Measurements from ENCODE around the gene CASK. TPM values are rescaled to one million over a fixed set of nuclear protein-coding genes. Genes with fewer than 3 reads are reported as not detected.

CASK gene
- total RNA-seq, 1 donor from 2014 or later, result 33.7 TPM

DNA sequence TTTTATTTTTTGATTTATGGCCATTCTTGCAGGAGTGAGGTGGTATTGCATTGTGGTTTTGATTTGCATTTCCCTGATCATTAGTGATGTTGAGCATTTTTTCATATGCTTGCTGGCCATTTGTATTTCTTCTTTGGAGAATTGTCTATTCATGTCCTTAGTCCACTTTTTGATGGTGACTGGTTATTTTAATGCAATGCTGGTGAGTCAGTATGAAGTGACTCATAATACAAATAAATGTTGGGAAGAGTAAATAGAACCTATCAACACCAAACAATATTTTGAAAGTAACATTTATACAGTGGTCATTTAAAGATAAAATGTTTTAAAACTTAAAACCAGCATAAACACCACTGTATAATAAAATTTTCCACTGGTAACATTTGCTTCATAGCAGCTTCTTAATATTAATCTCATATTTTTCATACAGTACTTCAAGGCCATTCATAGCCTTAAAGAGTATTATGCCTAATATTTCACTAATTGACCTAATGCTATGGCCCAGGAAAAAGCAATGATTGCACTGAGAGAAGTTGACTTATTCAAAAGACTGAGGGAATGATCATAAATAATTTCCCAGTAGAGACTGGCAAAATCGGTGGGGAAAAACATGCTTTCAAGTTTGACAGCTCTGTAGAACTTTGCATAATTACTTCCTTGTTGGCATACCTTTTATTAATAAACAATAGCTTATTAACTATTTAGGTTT, 33.9 kb downstream of the CASK start:
- TF ChIP-seq, protein P1, sequence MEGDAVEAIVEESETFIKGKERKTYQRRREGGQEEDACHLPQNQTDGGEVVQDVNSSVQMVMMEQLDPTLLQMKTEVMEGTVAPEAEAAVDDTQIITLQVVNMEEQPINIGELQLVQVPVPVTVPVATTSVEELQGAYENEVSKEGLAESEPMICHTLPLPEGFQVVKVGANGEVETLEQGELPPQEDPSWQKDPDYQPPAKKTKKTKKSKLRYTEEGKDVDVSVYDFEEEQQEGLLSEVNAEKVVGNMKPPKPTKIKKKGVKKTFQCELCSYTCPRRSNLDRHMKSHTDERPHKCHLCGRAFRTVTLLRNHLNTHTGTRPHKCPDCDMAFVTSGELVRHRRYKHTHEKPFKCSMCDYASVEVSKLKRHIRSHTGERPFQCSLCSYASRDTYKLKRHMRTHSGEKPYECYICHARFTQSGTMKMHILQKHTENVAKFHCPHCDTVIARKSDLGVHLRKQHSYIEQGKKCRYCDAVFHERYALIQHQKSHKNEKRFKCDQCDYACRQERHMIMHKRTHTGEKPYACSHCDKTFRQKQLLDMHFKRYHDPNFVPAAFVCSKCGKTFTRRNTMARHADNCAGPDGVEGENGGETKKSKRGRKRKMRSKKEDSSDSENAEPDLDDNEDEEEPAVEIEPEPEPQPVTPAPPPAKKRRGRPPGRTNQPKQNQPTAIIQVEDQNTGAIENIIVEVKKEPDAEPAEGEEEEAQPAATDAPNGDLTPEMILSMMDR (IDR thresholded peaks at IDR 0.05), result no peak
- H3K4me1 ChIP-seq, result no peaks in the 10 kb centered on the region
- H3K36me3 ChIP-seq, result no peaks in the 10 kb centered on the region
- peaks cover 0 to 3% of the 10 kb centered on the region in 2 donors for H3K9me3 ChIP-seq
- no peaks in the 10 kb centered on the region for H3K27me3 ChIP-seq
- no peak for DNase-seq (ENCODE audit: low spot score in 2 of 2)
- intact Hi-C loops (cut with DNase I), result no loop called here
- H3K27ac ChIP-seq, result no peak overlapping the region
- H3K4me3 ChIP-seq, result no peak overlapping the region

- no peak for DNase-seq (ENCODE audit: low spot score in 2 of 2)
- no peak overlapping the region for H3K4me3 ChIP-seq
- no peaks in the 10 kb centered on the region for H3K9me3 ChIP-seq
- H3K4me1 ChIP-seq, result no peaks in the 10 kb centered on the region
- H3K27ac ChIP-seq, result no peak overlapping the region
- no peaks in the 10 kb centered on the region for H3K36me3 ChIP-seq
- H3K27me3 ChIP-seq, result no peaks in the 10 kb centered on the region
- TF ChIP-seq, protein P1 (IDR thresholded peaks at IDR 0.05), result no peak
- intact Hi-C loops (cut with DNase I), result no loop called here
These were observed 35.7 kb downstream of the CASK start for GRCh38 chrX:41887691-41888090.

- TF ChIP-seq, protein P1 (IDR thresholded peaks at IDR 0.05), result no peak
- Histone ChIP-seq H3K4me1 (no peaks in the 10 kb centered on the region), H3K4me3 (no peak overlapping the region), H3K27ac (no peak overlapping the region), H3K36me3 (no peaks in the 10 kb centered on the region), H3K27me3 (no peaks in the 10 kb centered on the region), H3K9me3 (no peaks in the 10 kb centered on the region)
- intact Hi-C loops (cut with DNase I), result no loop called here
- no peak for DNase-seq (ENCODE audit: low spot score in 2 of 2)
These were observed 37.6 kb downstream of the CASK start for GRCh38 chrX:41885724-41886123.

DNA sequence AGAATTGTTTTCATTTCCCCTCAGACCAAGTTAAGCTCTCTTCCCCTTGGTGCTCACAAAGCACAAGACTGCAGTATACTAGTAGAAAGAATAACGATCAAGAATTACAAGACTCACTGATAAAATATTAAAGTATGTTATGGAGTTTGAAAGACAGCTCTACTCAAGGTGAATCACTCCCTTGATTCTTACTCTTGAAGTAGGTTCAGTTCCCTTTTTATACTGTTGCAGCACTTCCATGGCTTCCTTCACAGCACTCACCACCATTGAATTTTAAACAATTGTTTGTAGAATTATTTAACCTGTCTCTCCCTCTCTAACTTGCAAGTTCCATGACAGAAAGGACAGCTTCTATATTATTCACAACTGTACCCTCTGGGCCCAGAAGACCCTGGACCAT, 42.2 kb downstream of the CASK start:
- no peak for DNase-seq (ENCODE audit: low spot score in 2 of 2)
- Histone ChIP-seq H3K9me3 (no peaks in the 10 kb centered on the region), H3K27ac (no peak overlapping the region), H3K4me3 (no peak overlapping the region), H3K4me1 (no peaks in the 10 kb centered on the region), H3K27me3 (no peaks in the 10 kb centered on the region), H3K36me3 (no peaks in the 10 kb centered on the region)
- intact Hi-C loops (cut with DNase I), result no loop called here
- TF ChIP-seq, protein P1 (IDR thresholded peaks at IDR 0.05), result no peak

GRCh38 chrX:41877167-41877566, 46.2 kb downstream of the CASK start:
- intact Hi-C loops (cut with DNase I), result no loop called here
- Histone ChIP-seq H3K27ac (no peak overlapping the region), H3K4me1 (no peaks in the 10 kb centered on the region), H3K9me3 (no peaks in the 10 kb centered on the region), H3K27me3 (no peaks in the 10 kb centered on the region), H3K36me3 (no peaks in the 10 kb centered on the region), H3K4me3 (no peak overlapping the region)
- DNase-seq (ENCODE audit: low spot score in 2 of 2), result no peak
- TF ChIP-seq, protein P1 (IDR thresholded peaks at IDR 0.05), result no peak

GRCh38 chrX:41875142-41875541, 48.2 kb downstream of the CASK start:
- Histone ChIP-seq H3K4me1 (no peaks in the 10 kb centered on the region), H3K36me3 (no peaks in the 10 kb centered on the region), H3K4me3 (no peak overlapping the region), H3K27ac (no peak overlapping the region), H3K27me3 (no peaks in the 10 kb centered on the region), H3K9me3 (no peaks in the 10 kb centered on the region)
- DNase-seq (ENCODE audit: low spot score in 2 of 2), result no peak
- TF ChIP-seq, protein P1 (IDR thresholded peaks at IDR 0.05), result no peak
- intact Hi-C loops (cut with DNase I), result no loop called here

Data from ascending aorta (tissue), 2 donors.